DND-41 (cell line): ENCODE data around the gene TNFAIP2.

ENCODE experiments used
- ATAC-seq: fragments of 200-7000 bp; cut with Tn5 transposase; 3 replicates; pipeline ENCODE4 v1.9.1; 2021; ENCODE audit warnings: low read depth; ENCODE audit not compliant: insufficient read depth
- DNase-seq: peaks from one replicate; pipeline ENCODE4 v3.0.0-alpha.2; 2020
- H2AFZ ChIP-seq: 2 replicates; pipeline ENCODE4 v1.6.0; 2012; ENCODE audit warnings: low read depth, low read length
- H3K27ac ChIP-seq: 2 replicates; pipeline ENCODE4 v1.5.1; 2012; ENCODE audit warnings: low read length, inconsistent platforms
- H3K27me3 ChIP-seq: fragments of 200-600 bp; sonication (generic); 2 replicates; pipeline ENCODE4 v1.6.0; 2012; ENCODE audit warnings: low read length, mild to moderate bottlenecking, inconsistent platforms; ENCODE audit not compliant: insufficient read depth, poor library complexity
- H3K36me3 ChIP-seq: 2 replicates; pipeline ENCODE4 v1.5.1; 2012; ENCODE audit warnings: low read length, inconsistent platforms; ENCODE audit not compliant: insufficient read depth
- H3K4me1 ChIP-seq: 2 replicates; pipeline ENCODE4 v1.5.1; 2012; ENCODE audit warnings: mild to moderate bottlenecking, low read length; ENCODE audit not compliant: insufficient read depth
- H3K4me2 ChIP-seq: 2 replicates; pipeline ENCODE4 v1.6.0; 2012; ENCODE audit warnings: mild to moderate bottlenecking, moderate library complexity, low read length, inconsistent platforms; ENCODE audit not compliant: insufficient read depth
- H3K4me3 ChIP-seq, 2 experiments: fragments of 200-600 bp in 1 of 2; shearing (Covaris generic) in 1 of 2; 2 replicates each; pipeline ENCODE4 v1.5.1; 2012 to 2016; ENCODE audit warnings: inconsistent platforms in 2 of 2, low read length in 2 of 2, mild to moderate bottlenecking in 2 of 2, low read depth in 1 of 2, moderate library complexity in 1 of 2
- H3K79me2 ChIP-seq: 2 replicates; pipeline ENCODE4 v1.6.0; 2012; ENCODE audit warnings: low read length, inconsistent platforms; ENCODE audit not compliant: insufficient read depth
- H3K9ac ChIP-seq: 2 replicates; pipeline ENCODE4 v1.6.0; 2012; ENCODE audit warnings: low read depth, mild to moderate bottlenecking, inconsistent platforms, low read length, moderate library complexity
- H3K9me3 ChIP-seq: 2 replicates; pipeline ENCODE4 v1.5.1; 2012; ENCODE audit warnings: low read length, moderate library complexity, mild to moderate bottlenecking, inconsistent platforms; ENCODE audit not compliant: insufficient read depth, severe bottlenecking
- H4K20me1 ChIP-seq: 2 replicates; pipeline ENCODE4 v1.6.0; 2012; ENCODE audit warnings: low read length; ENCODE audit not compliant: insufficient read depth
- CTCF ChIP-seq: IDR thresholded peaks from 2 replicates; pipeline ENCODE4 v1.5.1; 2012; ENCODE audit warnings: borderline replicate concordance, low read length, moderate library complexity, mild to moderate bottlenecking; ENCODE audit not compliant: poor library complexity, severe bottlenecking; ENCODE audit errors: extremely low read depth
- EZH2 ChIP-seq: IDR thresholded peaks from 3 replicates; pipeline ENCODE4 v1.6.1; 2012; ENCODE audit warnings: borderline replicate concordance, low read depth, mild to moderate bottlenecking, moderate library complexity, low read length, inconsistent platforms; ENCODE audit not compliant: severe bottlenecking

Gene TNFAIP2

GRCh38 chr14:103184046-103184445 lies 60.8 kb downstream of the TNFAIP2 start:
- TF ChIP-seq CTCF (no peak), EZH2 (no peak)
- no peak for DNase-seq

GRCh38 chr14:103185051-103186029 lies 62.1 kb downstream of the TNFAIP2 start:
- H3K9me3 ChIP-seq: no peaks in the 10 kb centered on the region
- no peaks in the 10 kb centered on the region for H3K79me2 ChIP-seq
- H3K27me3 ChIP-seq: peaks cover 3% of the 10 kb centered on the region
- no peak overlapping the region for H3K4me2 ChIP-seq
- H3K4me1 ChIP-seq: no peaks in the 10 kb centered on the region
- no peak overlapping the region for H3K4me3 ChIP-seq
- H2AFZ ChIP-seq: no peak overlapping the region
- DNase-seq: no peak
- no peaks in the 10 kb centered on the region for H3K36me3 ChIP-seq
- H4K20me1 ChIP-seq: no peaks in the 10 kb centered on the region
- no peak overlapping the region for H3K27ac ChIP-seq
- ATAC-seq: no peak
- TF ChIP-seq EZH2 (no peak), CTCF (peak; percentile 70)
- no peak overlapping the region for H3K9ac ChIP-seq

More at GRCh38 chr14:103184046-103184445, 60.8 kb downstream of the TNFAIP2 start:
- Histone ChIP-seq H3K79me2 (no peaks in the 10 kb centered on the region), H2AFZ (no peak overlapping the region; the same call in 1 of the 2 replicates), H3K4me2 (no peak overlapping the region), H4K20me1 (no peaks in the 10 kb centered on the region), H3K4me3 (no peak overlapping the region), H3K27ac (no peak overlapping the region), H3K4me1 (no peaks in the 10 kb centered on the region), H3K9me3 (no peaks in the 10 kb centered on the region), H3K36me3 (no peaks in the 10 kb centered on the region), H3K9ac (no peak overlapping the region), H3K27me3 (peaks cover 9% of the 10 kb centered on the region)
- ATAC-seq: no peak

- no peak for ATAC-seq
- Histone ChIP-seq H3K4me2 (no peak overlapping the region), H3K9me3 (no peaks in the 10 kb centered on the region), H3K36me3 (no peaks in the 10 kb centered on the region), H3K4me1 (no peaks in the 10 kb centered on the region), H3K4me3 (no peak overlapping the region), H4K20me1 (no peaks in the 10 kb centered on the region), H3K9ac (no peak overlapping the region), H2AFZ (no peak overlapping the region), H3K27me3 (peaks cover 3% of the 10 kb centered on the region), H3K79me2 (no peaks in the 10 kb centered on the region), H3K27ac (no peak overlapping the region)
- TF ChIP-seq CTCF: no peak
- no peak for TF ChIP-seq EZH2
- no peak for DNase-seq
Measured at GRCh38 chr14:103186241-103186822, 63.1 kb downstream of the TNFAIP2 start.
